Thyroid gland (tissue), 4 donors: Measurements from ENCODE around the gene CDH22. TPM values are rescaled to one million over a fixed set of nuclear protein-coding genes. Genes with fewer than 3 reads are reported as not detected.

Experiments used
- DNase-seq, 2 donors: peaks; one replicate each; pipeline ENCODE4 v3.0.0-alpha.2; 2019
- H3K27ac ChIP-seq, 3 donors: fragments of 200-600 bp; sonication (generic); 1 replicate in 2 of 3; 2 replicates in 1 of 3; pipeline ENCODE4 v1.5.1; 2016 to 2019; ENCODE audit warnings: mild to moderate bottlenecking in 1 of 3, moderate library complexity in 1 of 3
- H3K27me3 ChIP-seq: fragments of 200-600 bp; sonication (generic); one replicate; pipeline ENCODE4 v1.5.1; 2019
- H3K36me3 ChIP-seq, 2 donors: fragments of 200-600 bp; sonication (generic); one replicate each; pipeline ENCODE4 v1.5.1; 2016 to 2019
- H3K4me1 ChIP-seq, 2 donors: fragments of 200-600 bp; sonication (generic); one replicate each; pipeline ENCODE4 v1.5.1; 2017 to 2019
- H3K4me3 ChIP-seq, 3 donors: fragments of 200-600 bp; sonication (generic); replicated peaks in 1 of 3; 1 replicate in 2 of 3; 2 replicates in 1 of 3; pipeline ENCODE4 v1.5.1; 2016; ENCODE audit warnings: mild to moderate bottlenecking in 1 of 3
- H3K9me3 ChIP-seq: fragments of 200-600 bp; sonication (generic); one replicate; pipeline ENCODE4 v1.5.1; 2017
- POLR2A ChIP-seq, 2 donors: fragments of 450-650 bp; IDR thresholded peaks; one replicate each; pipeline ENCODE4 v1.6.1; 2017; ENCODE audit warnings: antibody characterized with exemption in 2 of 2, mild to moderate bottlenecking in 2 of 2, moderate library complexity in 1 of 2
- WGBS, 2 donors: methylation state at CpG; one replicate each; pipeline ENCODE4 v1.1.5; 2017; 5-methylcytosine and 5-hydroxymethylcytosine counted together
- intact Hi-C: fragments of 100-400 bp; cut with DNase I; formaldehyde crosslinking; loops from one replicate; pipeline ENCODE4 v1.15.1; 2023
- total RNA-seq, 4 donors: library from RNA; depleted of rRNA; stranded (reverse); fragments of >200 nt; gene quantifications; one replicate each; pipeline ENCODE4 v1.2.3, GENCODE V29; 2016
- TF ChIP-seq, protein P1 (sequence below), 6 experiments: fragments of 200-600 bp in 3 of 6; fragments of 450-650 bp in 3 of 6; sonication (generic) in 3 of 6; IDR thresholded peaks; one replicate each; pipeline ENCODE4 v1.5.1; 2016 to 2019; ENCODE audit warnings: antibody characterized with exemption in 6 of 6, mild to moderate bottlenecking in 2 of 6, inconsistent platforms in 1 of 6, moderate library complexity in 1 of 6

The CDH22 gene
- total RNA-seq, 4 donors from 2014 or later: 0.38 to 3.0 (median 1.2) TPM

DNA sequence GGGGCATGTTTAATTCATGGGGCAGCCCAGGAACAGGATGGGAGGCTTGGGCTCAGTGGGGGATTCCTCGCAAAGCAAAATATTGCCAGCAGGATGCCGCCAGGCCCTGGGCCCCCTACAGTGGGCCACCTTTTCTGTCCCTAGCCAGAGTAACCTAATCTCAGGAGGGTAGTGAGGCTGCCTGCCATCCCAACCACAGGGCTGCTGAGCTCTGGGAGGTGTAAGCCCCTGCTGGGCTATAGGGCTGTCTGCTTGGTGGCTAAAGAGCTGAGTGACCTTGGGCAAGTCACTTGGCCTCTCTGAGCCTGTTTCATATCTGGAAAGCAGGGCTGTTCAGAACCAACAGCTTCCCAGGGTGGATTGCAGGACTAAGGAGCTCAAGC lies 35.7 kb upstream of the CDH22 start:
- Histone ChIP-seq H3K27ac (no peak overlapping the region), H3K4me3 (no peak overlapping the region), H3K4me1 (peaks cover 7 to 15% of the 10 kb centered on the region in 2 donors), H3K9me3 (no peaks in the 10 kb centered on the region), H3K27me3 (peaks cover 9% of the 10 kb centered on the region), H3K36me3 (no peaks in the 10 kb centered on the region)
- intact Hi-C loops: no loop called here
- 75 to 80% methylated on average over 1 to 2 of the region's 2 CpGs for WGBS, 2 donors
- DNase-seq: no peak
- TF ChIP-seq POLR2A (IDR thresholded peaks at IDR 0.05): no peak
- TF ChIP-seq, protein P1, sequence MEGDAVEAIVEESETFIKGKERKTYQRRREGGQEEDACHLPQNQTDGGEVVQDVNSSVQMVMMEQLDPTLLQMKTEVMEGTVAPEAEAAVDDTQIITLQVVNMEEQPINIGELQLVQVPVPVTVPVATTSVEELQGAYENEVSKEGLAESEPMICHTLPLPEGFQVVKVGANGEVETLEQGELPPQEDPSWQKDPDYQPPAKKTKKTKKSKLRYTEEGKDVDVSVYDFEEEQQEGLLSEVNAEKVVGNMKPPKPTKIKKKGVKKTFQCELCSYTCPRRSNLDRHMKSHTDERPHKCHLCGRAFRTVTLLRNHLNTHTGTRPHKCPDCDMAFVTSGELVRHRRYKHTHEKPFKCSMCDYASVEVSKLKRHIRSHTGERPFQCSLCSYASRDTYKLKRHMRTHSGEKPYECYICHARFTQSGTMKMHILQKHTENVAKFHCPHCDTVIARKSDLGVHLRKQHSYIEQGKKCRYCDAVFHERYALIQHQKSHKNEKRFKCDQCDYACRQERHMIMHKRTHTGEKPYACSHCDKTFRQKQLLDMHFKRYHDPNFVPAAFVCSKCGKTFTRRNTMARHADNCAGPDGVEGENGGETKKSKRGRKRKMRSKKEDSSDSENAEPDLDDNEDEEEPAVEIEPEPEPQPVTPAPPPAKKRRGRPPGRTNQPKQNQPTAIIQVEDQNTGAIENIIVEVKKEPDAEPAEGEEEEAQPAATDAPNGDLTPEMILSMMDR (IDR thresholded peaks at IDR 0.05): no peak

DNA sequence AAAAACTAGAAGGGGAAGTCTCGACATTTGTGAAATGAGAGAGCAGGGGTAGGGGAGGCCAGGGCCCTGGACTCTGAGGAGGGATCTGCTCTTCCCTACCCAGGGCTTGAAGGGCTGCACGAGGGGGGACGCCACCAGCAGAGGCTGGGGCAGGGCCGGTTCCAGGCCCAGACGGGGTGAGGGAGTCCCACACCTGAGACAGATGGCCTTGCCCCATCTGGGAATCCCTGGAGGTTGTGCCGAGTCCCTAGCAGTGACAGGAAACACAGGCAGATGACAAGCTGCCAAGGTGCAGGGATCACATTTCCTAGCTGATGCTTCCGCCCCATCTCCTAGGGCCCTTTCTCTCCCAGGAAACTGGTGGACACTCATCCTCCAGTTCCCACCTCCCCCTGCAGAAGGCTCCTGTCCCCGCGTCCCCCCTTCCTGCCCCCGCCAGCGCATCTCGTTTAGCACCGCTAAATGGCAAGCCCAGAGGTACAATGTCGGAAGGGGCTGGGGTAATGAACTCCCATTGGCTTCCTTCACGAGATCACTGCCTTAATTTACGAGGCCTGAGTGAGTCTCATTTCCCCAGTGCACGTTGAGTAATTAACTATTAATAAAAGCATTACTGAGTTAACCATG lies 35.2 kb upstream of the CDH22 start:
- no peak for DNase-seq
- TF ChIP-seq, protein P1 (IDR thresholded peaks at IDR 0.05): no peak
- TF ChIP-seq POLR2A (IDR thresholded peaks at IDR 0.05): no peak
- Histone ChIP-seq H3K36me3 (no peaks in the 10 kb centered on the region), H3K27ac (no peak overlapping the region), H3K27me3 (peaks cover 9% of the 10 kb centered on the region), H3K4me1 (peaks cover 2 to 10% of the 10 kb centered on the region in 2 donors), H3K4me3 (no peak overlapping the region), H3K9me3 (no peaks in the 10 kb centered on the region)
- WGBS, 2 donors: 10 to 15% methylated on average over 12 to 17 of the region's 17 CpGs
- intact Hi-C loops: no loop called here

DNA sequence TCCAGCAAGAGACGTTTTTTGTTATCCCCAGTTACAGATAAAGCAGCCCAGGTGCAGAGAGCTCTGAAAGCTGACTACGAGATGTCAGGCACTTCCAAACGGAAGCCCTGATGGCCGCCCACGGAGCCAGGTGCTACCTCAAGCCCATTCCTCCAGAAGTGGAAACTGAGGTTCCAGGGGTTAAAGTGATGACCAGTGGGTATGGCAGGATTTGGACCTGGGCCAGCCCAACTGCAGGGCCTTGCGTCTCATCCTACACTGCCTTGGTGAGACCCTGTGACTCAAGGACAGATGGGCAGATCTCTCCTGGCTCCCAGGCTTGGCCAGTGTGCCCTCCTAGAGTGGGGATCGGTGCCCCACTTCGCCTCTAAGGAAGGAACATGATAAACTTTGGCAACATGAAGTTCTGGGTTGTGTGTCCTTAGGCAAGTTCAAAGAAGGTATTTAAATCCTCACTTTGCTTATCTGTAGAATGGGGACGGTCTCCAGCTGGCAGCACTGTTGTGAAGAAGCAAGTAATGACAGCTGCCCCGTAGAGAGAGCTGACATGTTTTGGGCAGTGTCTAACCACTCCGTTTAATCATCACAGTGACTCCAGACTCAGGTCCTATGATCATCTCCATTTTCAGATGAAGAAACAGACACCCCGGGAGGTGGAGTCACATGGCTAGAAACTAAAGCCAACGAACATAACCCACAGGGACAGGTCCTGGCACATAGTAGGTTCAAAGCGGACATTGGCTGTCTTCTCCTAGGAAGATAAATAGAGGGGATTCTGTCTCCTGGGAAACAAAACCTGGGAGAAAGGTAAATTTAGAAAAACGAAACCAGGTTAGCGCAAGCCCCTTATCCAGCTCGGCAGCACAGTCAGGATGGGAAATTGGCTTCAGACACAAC lies 34.4 kb upstream of the CDH22 start:
- peaks cover 9% of the 10 kb centered on the region for H3K27me3 ChIP-seq
- no peak overlapping the region for H3K4me3 ChIP-seq
- no peak for TF ChIP-seq POLR2A (IDR thresholded peaks at IDR 0.05)
- TF ChIP-seq, protein P1 (IDR thresholded peaks at IDR 0.05): no peak
- H3K4me1 ChIP-seq: peaks cover 0 to 6% of the 10 kb centered on the region in 2 donors
- no peaks in the 10 kb centered on the region for H3K9me3 ChIP-seq
- no peaks in the 10 kb centered on the region for H3K36me3 ChIP-seq
- 53 to 57% methylated on average over 17 of the region's 17 CpGs for WGBS, 2 donors
- no peak for DNase-seq
- no peak overlapping the region for H3K27ac ChIP-seq
- intact Hi-C loops: no loop called here

DNA sequence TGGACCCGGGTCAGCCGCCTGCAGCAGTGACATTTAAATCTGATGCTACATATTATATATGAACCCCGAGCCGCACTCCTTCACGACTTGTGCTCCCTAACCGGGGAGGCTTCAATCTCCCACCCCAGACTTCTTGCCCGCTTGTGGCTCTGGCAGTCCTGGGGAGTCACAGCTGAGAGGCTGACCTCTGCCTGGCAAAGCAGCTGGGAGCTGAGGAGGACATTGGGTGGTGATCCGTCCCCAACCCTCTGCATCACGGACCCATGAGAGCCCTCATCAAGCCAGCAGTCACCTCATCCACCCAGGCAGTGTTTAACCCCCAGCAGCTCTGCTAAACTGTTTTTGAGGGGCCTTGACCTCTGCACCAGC lies 33.7 kb upstream of the CDH22 start:
- no peaks in the 10 kb centered on the region for H3K9me3 ChIP-seq
- no peak overlapping the region for H3K4me3 ChIP-seq
- H3K27ac ChIP-seq: no peak overlapping the region
- intact Hi-C loops: no loop called here
- H3K4me1 ChIP-seq: peaks cover 0 to 6% of the 10 kb centered on the region in 2 donors
- TF ChIP-seq POLR2A (IDR thresholded peaks at IDR 0.05): no peak
- TF ChIP-seq, protein P1 (IDR thresholded peaks at IDR 0.05): no peak
- WGBS, 2 donors: 40 to 45% methylated on average over 9 of the region's 9 CpGs
- H3K36me3 ChIP-seq: no peaks in the 10 kb centered on the region
- no peak for DNase-seq
- H3K27me3 ChIP-seq: peaks cover 9% of the 10 kb centered on the region
